ENCODE results near the gene RPS16. TPM values are rescaled to one million over a fixed set of nuclear protein-coding genes. Genes with fewer than 3 reads are reported as not detected.

Gene RPS16
- total and polyA plus RNA-seq, 9 of the 15 experiments (the other 6 are each of a cell fraction or from before 2014, with no cell fraction given), result 82.6 to 3,671 (median 2,204) TPM

- TF ChIP-seq, protein P1, sequence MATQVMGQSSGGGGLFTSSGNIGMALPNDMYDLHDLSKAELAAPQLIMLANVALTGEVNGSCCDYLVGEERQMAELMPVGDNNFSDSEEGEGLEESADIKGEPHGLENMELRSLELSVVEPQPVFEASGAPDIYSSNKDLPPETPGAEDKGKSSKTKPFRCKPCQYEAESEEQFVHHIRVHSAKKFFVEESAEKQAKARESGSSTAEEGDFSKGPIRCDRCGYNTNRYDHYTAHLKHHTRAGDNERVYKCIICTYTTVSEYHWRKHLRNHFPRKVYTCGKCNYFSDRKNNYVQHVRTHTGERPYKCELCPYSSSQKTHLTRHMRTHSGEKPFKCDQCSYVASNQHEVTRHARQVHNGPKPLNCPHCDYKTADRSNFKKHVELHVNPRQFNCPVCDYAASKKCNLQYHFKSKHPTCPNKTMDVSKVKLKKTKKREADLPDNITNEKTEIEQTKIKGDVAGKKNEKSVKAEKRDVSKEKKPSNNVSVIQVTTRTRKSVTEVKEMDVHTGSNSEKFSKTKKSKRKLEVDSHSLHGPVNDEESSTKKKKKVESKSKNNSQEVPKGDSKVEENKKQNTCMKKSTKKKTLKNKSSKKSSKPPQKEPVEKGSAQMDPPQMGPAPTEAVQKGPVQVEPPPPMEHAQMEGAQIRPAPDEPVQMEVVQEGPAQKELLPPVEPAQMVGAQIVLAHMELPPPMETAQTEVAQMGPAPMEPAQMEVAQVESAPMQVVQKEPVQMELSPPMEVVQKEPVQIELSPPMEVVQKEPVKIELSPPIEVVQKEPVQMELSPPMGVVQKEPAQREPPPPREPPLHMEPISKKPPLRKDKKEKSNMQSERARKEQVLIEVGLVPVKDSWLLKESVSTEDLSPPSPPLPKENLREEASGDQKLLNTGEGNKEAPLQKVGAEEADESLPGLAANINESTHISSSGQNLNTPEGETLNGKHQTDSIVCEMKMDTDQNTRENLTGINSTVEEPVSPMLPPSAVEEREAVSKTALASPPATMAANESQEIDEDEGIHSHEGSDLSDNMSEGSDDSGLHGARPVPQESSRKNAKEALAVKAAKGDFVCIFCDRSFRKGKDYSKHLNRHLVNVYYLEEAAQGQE (IDR thresholded peaks at IDR 0.05; ENCODE audit: borderline replicate concordance), result peak; percentile 26
- TF ChIP-seq, protein P1 (CRISPR knock-in tag; IDR thresholded peaks at IDR 0.05; ENCODE audit: low read depth), result no peak
Measured at GRCh38 chr19:39474139-39474620, 38.4 kb upstream of the RPS16 start (continued).

Measured in K562 (cell line).